NT2/D1 (cell line): ENCODE data around the gene METTL16.

Source experiments
- SUZ12 ChIP-seq: IDR thresholded peaks from 2 replicates; pipeline ENCODE4 v1.6.1; 2011; ENCODE audit not compliant: insufficient read length, insufficient read depth; ENCODE audit errors: extremely low read depth
- YY1 ChIP-seq: IDR thresholded peaks from 2 replicates; pipeline ENCODE4 v1.6.1; 2011; ENCODE audit not compliant: insufficient read length, insufficient read depth
- ZNF274 ChIP-seq: IDR thresholded peaks from 2 replicates; pipeline ENCODE4 v1.6.1; 2011; ENCODE audit warnings: mild to moderate bottlenecking, low read depth, low read length

- TF ChIP-seq SUZ12: no peak
- no peak for TF ChIP-seq YY1
- TF ChIP-seq ZNF274: no peak
Observed at GRCh38 chr17:2453325-2453724, 58.4 kb downstream of the METTL16 start.
